ENCODE data around the gene MAG.

Gene MAG

GRCh38 chr19:35334144-35334753 lies 42.3 kb downstream of the MAG start:
- H3K9me3 ChIP-seq (ENCODE audit: control insufficient read depth, insufficient read depth, low read depth, low read length): no peaks in the 10 kb centered on the region
- POLR2A ChIA-PET: no interaction called here
- no peak overlapping the region for H3K4me3 ChIP-seq (ENCODE audit: low read depth, low read length)
- H3K36me3 ChIP-seq (ENCODE audit: control insufficient read depth in 2 of 2, insufficient read depth in 1 of 2, low read length in 2 of 2): no peaks in the 10 kb centered on the region
- no peak overlapping the region for H3K27ac ChIP-seq (ENCODE audit: extremely low read depth, low read depth, low read length)
- H3K4me1 ChIP-seq (ENCODE audit: control insufficient read depth, insufficient read depth, low read length): no peaks in the 10 kb centered on the region
- CTCF ChIA-PET: interaction anchor here (1.0 to 6.8 kb wide), 6 partner anchors 19 to 358 kb away, joined by 3 to 40 read pairs (median 6); no protein-coding TSS in a partner anchor
- TF ChIP-seq ZBTB7A (tag by site-specific recombination; IDR thresholded peaks at IDR 0.05; ENCODE audit: low read depth) (no peak), ZNF837 (tag by site-specific recombination; IDR thresholded peaks at IDR 0.05) (no peak), PRDM6 (tag by site-specific recombination; IDR thresholded peaks at IDR 0.05) (no peak), ZNF26 (tag by site-specific recombination; IDR thresholded peaks at IDR 0.05) (no peak), ZNF112 (tag by site-specific recombination; IDR thresholded peaks at IDR 0.05) (no peak), ZNF571 (tag by site-specific recombination; IDR thresholded peaks at IDR 0.05) (no peak), EGR2 (tag by site-specific recombination; IDR thresholded peaks at IDR 0.05; ENCODE audit: low read depth) (no peak), ZFP41 (tag by site-specific recombination; IDR thresholded peaks at IDR 0.05; ENCODE audit: borderline replicate concordance) (no peak), SCRT2 (tag by site-specific recombination; IDR thresholded peaks at IDR 0.05) (no peak), YY2 (tag by site-specific recombination; IDR thresholded peaks at IDR 0.05) (no peak), ZNF426 (tag by site-specific recombination; IDR thresholded peaks at IDR 0.05) (no peak), ZNF18 (tag by site-specific recombination; IDR thresholded peaks at IDR 0.05) (no peak), TRIM28 (IDR thresholded peaks at IDR 0.05; ENCODE audit: borderline replicate concordance, low read length) (no peak), ZEB2 (tag by site-specific recombination; IDR thresholded peaks at IDR 0.05) (no peak), ZNF10 (tag by site-specific recombination; IDR thresholded peaks at IDR 0.05) (no peak), ZNF335 (tag by site-specific recombination; conservative IDR thresholded peaks at IDR 0.05) (no peak), ATF2 (tag by site-specific recombination; IDR thresholded peaks at IDR 0.05; ENCODE audit: low read depth) (no peak), ZNF341 (tag by site-specific recombination; IDR thresholded peaks at IDR 0.05; ENCODE audit: low read depth) (no peak)
- TF ChIP-seq, protein P1, sequence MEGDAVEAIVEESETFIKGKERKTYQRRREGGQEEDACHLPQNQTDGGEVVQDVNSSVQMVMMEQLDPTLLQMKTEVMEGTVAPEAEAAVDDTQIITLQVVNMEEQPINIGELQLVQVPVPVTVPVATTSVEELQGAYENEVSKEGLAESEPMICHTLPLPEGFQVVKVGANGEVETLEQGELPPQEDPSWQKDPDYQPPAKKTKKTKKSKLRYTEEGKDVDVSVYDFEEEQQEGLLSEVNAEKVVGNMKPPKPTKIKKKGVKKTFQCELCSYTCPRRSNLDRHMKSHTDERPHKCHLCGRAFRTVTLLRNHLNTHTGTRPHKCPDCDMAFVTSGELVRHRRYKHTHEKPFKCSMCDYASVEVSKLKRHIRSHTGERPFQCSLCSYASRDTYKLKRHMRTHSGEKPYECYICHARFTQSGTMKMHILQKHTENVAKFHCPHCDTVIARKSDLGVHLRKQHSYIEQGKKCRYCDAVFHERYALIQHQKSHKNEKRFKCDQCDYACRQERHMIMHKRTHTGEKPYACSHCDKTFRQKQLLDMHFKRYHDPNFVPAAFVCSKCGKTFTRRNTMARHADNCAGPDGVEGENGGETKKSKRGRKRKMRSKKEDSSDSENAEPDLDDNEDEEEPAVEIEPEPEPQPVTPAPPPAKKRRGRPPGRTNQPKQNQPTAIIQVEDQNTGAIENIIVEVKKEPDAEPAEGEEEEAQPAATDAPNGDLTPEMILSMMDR (tag by site-specific recombination; IDR thresholded peaks at IDR 0.05): no peak
- TF ChIP-seq, protein P2, sequence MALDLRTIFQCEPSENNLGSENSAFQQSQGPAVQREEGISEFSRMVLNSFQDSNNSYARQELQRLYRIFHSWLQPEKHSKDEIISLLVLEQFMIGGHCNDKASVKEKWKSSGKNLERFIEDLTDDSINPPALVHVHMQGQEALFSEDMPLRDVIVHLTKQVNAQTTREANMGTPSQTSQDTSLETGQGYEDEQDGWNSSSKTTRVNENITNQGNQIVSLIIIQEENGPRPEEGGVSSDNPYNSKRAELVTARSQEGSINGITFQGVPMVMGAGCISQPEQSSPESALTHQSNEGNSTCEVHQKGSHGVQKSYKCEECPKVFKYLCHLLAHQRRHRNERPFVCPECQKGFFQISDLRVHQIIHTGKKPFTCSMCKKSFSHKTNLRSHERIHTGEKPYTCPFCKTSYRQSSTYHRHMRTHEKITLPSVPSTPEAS (tag by site-specific recombination; IDR thresholded peaks at IDR 0.05): no peak
